Measurements from ENCODE around the gene FXYD1.

- TF ChIP-seq GABPA (IDR thresholded peaks at IDR 0.05; ENCODE audit: low read depth) (no peak), POLR2AphosphoS5 (IDR thresholded peaks at IDR 0.05; ENCODE audit: low read depth) (no peak), REST (IDR thresholded peaks at IDR 0.05; ENCODE audit: insufficient replicate concordance, low read depth) (no peak), SPI1 (IDR thresholded peaks at IDR 0.05; ENCODE audit: borderline replicate concordance, low read depth) (no peak)
- TF ChIP-seq, protein P1, sequence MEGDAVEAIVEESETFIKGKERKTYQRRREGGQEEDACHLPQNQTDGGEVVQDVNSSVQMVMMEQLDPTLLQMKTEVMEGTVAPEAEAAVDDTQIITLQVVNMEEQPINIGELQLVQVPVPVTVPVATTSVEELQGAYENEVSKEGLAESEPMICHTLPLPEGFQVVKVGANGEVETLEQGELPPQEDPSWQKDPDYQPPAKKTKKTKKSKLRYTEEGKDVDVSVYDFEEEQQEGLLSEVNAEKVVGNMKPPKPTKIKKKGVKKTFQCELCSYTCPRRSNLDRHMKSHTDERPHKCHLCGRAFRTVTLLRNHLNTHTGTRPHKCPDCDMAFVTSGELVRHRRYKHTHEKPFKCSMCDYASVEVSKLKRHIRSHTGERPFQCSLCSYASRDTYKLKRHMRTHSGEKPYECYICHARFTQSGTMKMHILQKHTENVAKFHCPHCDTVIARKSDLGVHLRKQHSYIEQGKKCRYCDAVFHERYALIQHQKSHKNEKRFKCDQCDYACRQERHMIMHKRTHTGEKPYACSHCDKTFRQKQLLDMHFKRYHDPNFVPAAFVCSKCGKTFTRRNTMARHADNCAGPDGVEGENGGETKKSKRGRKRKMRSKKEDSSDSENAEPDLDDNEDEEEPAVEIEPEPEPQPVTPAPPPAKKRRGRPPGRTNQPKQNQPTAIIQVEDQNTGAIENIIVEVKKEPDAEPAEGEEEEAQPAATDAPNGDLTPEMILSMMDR (IDR thresholded peaks at IDR 0.05; ENCODE audit: insufficient read depth, low read length): no peak
Observed at GRCh38 chr19:35156673-35157014, 18.0 kb downstream of the FXYD1 start.
